Activated naive CD4-positive, alpha-beta T cell treated with anti-CD3 and anti-CD28 coated beads for 36 hours (primary cell): ENCODE measurements around the gene PDE2A. TPM values are rescaled to one million over a fixed set of nuclear protein-coding genes. Genes with fewer than 3 reads are reported as not detected.

Experiments
- CTCF ChIA-PET: fragments of 350-600 bp; sonication (Branson Sonifier 250); formaldehyde crosslinking; loops from one replicate; lab custom pipeline; 2021; ENCODE audit warnings: antibody characterized with exemption; lab: Charles Lee
- DNase-seq: peaks from one replicate; pipeline ENCODE4 v3.0.0-alpha.2; 2020
- H3K27ac Mint-ChIP-seq: one replicate; pipeline ENCODE4 v1.8.0; 2021; ENCODE audit warnings: mild to moderate bottlenecking, mixed read lengths
- H3K27me3 Mint-ChIP-seq: one replicate; pipeline ENCODE4 v1.8.0; 2021; ENCODE audit warnings: low read depth, mixed read lengths
- H3K36me3 Mint-ChIP-seq: one replicate; pipeline ENCODE4 v1.8.0; 2021; ENCODE audit warnings: low read depth, mixed read lengths
- H3K4me1 Mint-ChIP-seq: one replicate; pipeline ENCODE4 v1.8.0; 2021; ENCODE audit warnings: low read depth, mixed read lengths
- H3K4me3 Mint-ChIP-seq: one replicate; pipeline ENCODE4 v1.8.0; 2021; ENCODE audit warnings: mild to moderate bottlenecking, moderate library complexity, mixed read lengths
- H3K9me3 Mint-ChIP-seq: one replicate; pipeline ENCODE4 v1.8.0; 2021; ENCODE audit warnings: mixed read lengths
- intact Hi-C: fragments of 100-400 bp; cut with micrococcal nuclease; formaldehyde crosslinking; loops from one replicate; pipeline ENCODE4 v1.15.1; 2023
- total RNA-seq, 2 experiments: library from RNA; stranded (reverse); gene quantifications; one replicate each; pipeline ENCODE4 v1.2.3, GENCODE V29; 2021

The PDE2A gene
- total RNA-seq, 2 experiments from 2014 or later = 0.69 to 1.1 TPM

GRCh38 chr11:72595292-72595684 is 78.9 kb downstream of the PDE2A start:
- Mint-ChIP-seq H3K36me3 (no peaks in the 10 kb centered on the region), H3K9me3 (no peaks in the 10 kb centered on the region), H3K4me3 (no peak overlapping the region), H3K4me1 (peaks cover 16% of the 10 kb centered on the region), H3K27ac (no peak overlapping the region), H3K27me3 (peaks cover 20% of the 10 kb centered on the region)
- CTCF ChIA-PET = no interaction called here
- intact Hi-C loops = no loop called here
- DNase-seq = no peak

GRCh38 chr11:72594493-72595291 is 79.5 kb downstream of the PDE2A start:
- Mint-ChIP-seq H3K4me1 (peaks cover 20% of the 10 kb centered on the region), H3K9me3 (no peaks in the 10 kb centered on the region), H3K36me3 (no peaks in the 10 kb centered on the region), H3K27ac (no peak overlapping the region), H3K4me3 (no peak overlapping the region), H3K27me3 (peaks cover 24% of the 10 kb centered on the region)
- CTCF ChIA-PET = no interaction called here
- no peak for DNase-seq
- intact Hi-C loops = no loop called here

- intact Hi-C loops = no loop called here
- DNase-seq = no peak
- CTCF ChIA-PET = interaction anchor here (1.2 to 1.5 kb wide), 4 partner anchors 13 to 88 kb away, joined by 3 to 5 read pairs (median 4); no protein-coding TSS in a partner anchor
- Mint-ChIP-seq H3K27ac (no peak overlapping the region), H3K4me3 (no peak overlapping the region), H3K27me3 (peaks cover 33% of the 10 kb centered on the region), H3K36me3 (no peaks in the 10 kb centered on the region), H3K9me3 (no peaks in the 10 kb centered on the region), H3K4me1 (peaks cover 23% of the 10 kb centered on the region)
These were observed 81.3 kb downstream of the PDE2A start for GRCh38 chr11:72592698-72593495.

GRCh38 chr11:72591785-72592502 is 82.3 kb downstream of the PDE2A start:
- CTCF ChIA-PET = interaction anchor here (0.5 to 1.6 kb wide), 8 partner anchors 8 to 111 kb away, joined by 3 to 6 read pairs (median 4); no protein-coding TSS in a partner anchor
- no peak overlapping the region for H3K27ac Mint-ChIP-seq
- peak; percentile 82 for DNase-seq
- H3K4me1 Mint-ChIP-seq = peaks cover 23% of the 10 kb centered on the region
- H3K36me3 Mint-ChIP-seq = no peaks in the 10 kb centered on the region
- intact Hi-C loops = no loop called here
- H3K27me3 Mint-ChIP-seq = peaks cover 33% of the 10 kb centered on the region
- H3K9me3 Mint-ChIP-seq = no peaks in the 10 kb centered on the region
- H3K4me3 Mint-ChIP-seq = no peak overlapping the region

GRCh38 chr11:72591023-72591422 is 83.2 kb downstream of the PDE2A start:
- Mint-ChIP-seq H3K27ac (no peak overlapping the region), H3K4me3 (no peak overlapping the region), H3K27me3 (peaks cover 33% of the 10 kb centered on the region), H3K4me1 (peaks cover 23% of the 10 kb centered on the region), H3K36me3 (no peaks in the 10 kb centered on the region), H3K9me3 (no peaks in the 10 kb centered on the region)
- no peak for DNase-seq
- intact Hi-C loops = no loop called here
- CTCF ChIA-PET = interaction anchor here (0.9 to 6.9 kb wide), 4 partner anchors 9 to 93 kb away, joined by 3 to 55 read pairs (median 8); no protein-coding TSS in a partner anchor

- intact Hi-C loops = loop anchor here (1.0 to 10.0 kb wide), 4 partner anchors 19 to 225 kb away; partner anchors contain the start of genes ATG16L2 and STARD10
These were observed 84.1 kb downstream of the PDE2A start for GRCh38 chr11:72589802-72590761.

GRCh38 chr11:72588421-72589410 is 85.5 kb downstream of the PDE2A start:
- no peaks in the 10 kb centered on the region for H3K36me3 Mint-ChIP-seq
- intact Hi-C loops = loop anchor here (1.0 to 10.0 kb wide), 4 partner anchors 21 to 226 kb away; partner anchors contain the start of genes ATG16L2 and STARD10
- no peak for DNase-seq
- peaks cover 39% of the 10 kb centered on the region for H3K4me1 Mint-ChIP-seq
- H3K9me3 Mint-ChIP-seq = no peaks in the 10 kb centered on the region
- H3K4me3 Mint-ChIP-seq = no peak overlapping the region
- no peak overlapping the region for H3K27ac Mint-ChIP-seq
- CTCF ChIA-PET = interaction anchor here (0.8 to 6.9 kb wide), 11 partner anchors 11 to 142 kb away, joined by 3 to 58 read pairs (median 6); no protein-coding TSS in a partner anchor
- peaks cover 30% of the 10 kb centered on the region for H3K27me3 Mint-ChIP-seq

More at GRCh38 chr11:72589802-72590761, 84.1 kb downstream of the PDE2A start:
- Mint-ChIP-seq H3K36me3 (no peaks in the 10 kb centered on the region), H3K9me3 (no peaks in the 10 kb centered on the region), H3K4me3 (peak overlapping the region; percentile 65), H3K27ac (no peak overlapping the region), H3K27me3 (peaks cover 33% of the 10 kb centered on the region), H3K4me1 (peaks cover 32% of the 10 kb centered on the region)
- CTCF ChIA-PET = interaction anchor here (0.7 to 6.9 kb wide), 13 partner anchors 8 to 143 kb away, joined by 3 to 58 read pairs (median 4); no protein-coding TSS in a partner anchor
- DNase-seq = peak; percentile 70

- intact Hi-C loops = loop anchor here (5.0 to 10.0 kb wide), 2 partner anchors 205 to 227 kb away; partner anchors contain the start of genes ATG16L2 and STARD10
- H3K4me1 Mint-ChIP-seq = peaks cover 38% of the 10 kb centered on the region
- CTCF ChIA-PET = interaction anchor here (0.8 to 6.9 kb wide), 12 partner anchors 10 to 244 kb away, joined by 3 to 58 read pairs (median 8); no protein-coding TSS in a partner anchor
- no peak overlapping the region for H3K27ac Mint-ChIP-seq
- H3K9me3 Mint-ChIP-seq = no peaks in the 10 kb centered on the region
- no peaks in the 10 kb centered on the region for H3K36me3 Mint-ChIP-seq
- no peak overlapping the region for H3K4me3 Mint-ChIP-seq
- H3K27me3 Mint-ChIP-seq = peaks cover 30% of the 10 kb centered on the region
- no peak for DNase-seq
These were observed 86.5 kb downstream of the PDE2A start for GRCh38 chr11:72587696-72588095.

- no peaks in the 10 kb centered on the region for H3K9me3 Mint-ChIP-seq
- H3K4me3 Mint-ChIP-seq = no peak overlapping the region
- no peaks in the 10 kb centered on the region for H3K36me3 Mint-ChIP-seq
- peaks cover 26% of the 10 kb centered on the region for H3K4me1 Mint-ChIP-seq
- peaks cover 23% of the 10 kb centered on the region for H3K27me3 Mint-ChIP-seq
- no peak for DNase-seq
- CTCF ChIA-PET = interaction anchor here (0.6 to 6.9 kb wide), 26 partner anchors 12 to 824 kb away, joined by 3 to 58 read pairs (median 4); no protein-coding TSS in a partner anchor
- intact Hi-C loops = loop anchor here (5.0 to 10.0 kb wide), 2 partner anchors 206 to 228 kb away; partner anchors contain the start of genes ATG16L2 and STARD10
- H3K27ac Mint-ChIP-seq = no peak overlapping the region
These were observed 87.7 kb downstream of the PDE2A start for GRCh38 chr11:72586321-72587090.
